NCI-H226 (cell line): Measurements from ENCODE around the gene ANLN.
"Not testable (repeated sequence)": the region's sequence is repeated elsewhere in the genome, so short reads cannot be mapped to it uniquely, and the experiment has no call there.

Experiments
- DNase-seq: peaks from one replicate; pipeline ENCODE4 v3.0.0-alpha.2; 2015

The ANLN gene

GRCh38 chr7:36415144-36415543, 25.5 kb downstream of the ANLN start:
- DNase-seq: no peak

- no peak for DNase-seq
These were observed 26.6 kb downstream of the ANLN start for GRCh38 chr7:36416251-36416650.

GRCh38 chr7:36420307-36420706, 30.6 kb downstream of the ANLN start:
- no peak for DNase-seq

- DNase-seq: no peak
These were observed 32.4 kb downstream of the ANLN start for GRCh38 chr7:36422072-36422471.

GRCh38 chr7:36423633-36424032, 34.0 kb downstream of the ANLN start:
- no peak for DNase-seq

GRCh38 chr7:36430186-36430585, 40.5 kb downstream of the ANLN start:
- DNase-seq: no peak

- no peak for DNase-seq
These were observed 41.2 kb downstream of the ANLN start for GRCh38 chr7:36430881-36431280.

GRCh38 chr7:36438211-36438610, 48.5 kb downstream of the ANLN start:
- no peak for DNase-seq

- no peak for DNase-seq
These were observed 50.0 kb downstream of the ANLN start for GRCh38 chr7:36439624-36440023.

GRCh38 chr7:36440880-36441279, 51.2 kb downstream of the ANLN start:
- no peak for DNase-seq

- no peak for DNase-seq
These were observed 51.8 kb downstream of the ANLN start for GRCh38 chr7:36441344-36442022.

- DNase-seq: peak; percentile 74
These were observed 59.2 kb downstream of the ANLN start for GRCh38 chr7:36448781-36449379.

GRCh38 chr7:36449685-36450084, 60.0 kb downstream of the ANLN start:
- no peak for DNase-seq

- DNase-seq: no peak
These were observed 64.1 kb downstream of the ANLN start for GRCh38 chr7:36453769-36454168.

- no peak for DNase-seq
These were observed 66.0 kb downstream of the ANLN start for GRCh38 chr7:36455646-36456045.

GRCh38 chr7:36456138-36456537, 66.5 kb downstream of the ANLN start:
- DNase-seq: no peak

- no peak for DNase-seq
These were observed 66.9 kb downstream of the ANLN start for GRCh38 chr7:36456548-36456947.

- DNase-seq: no peak
These were observed 69.7 kb downstream of the ANLN start for GRCh38 chr7:36459236-36459960.

GRCh38 chr7:36460811-36461429, 71.3 kb downstream of the ANLN start:
- DNase-seq: no peak

- DNase-seq: no peak
These were observed 73.0 kb downstream of the ANLN start for GRCh38 chr7:36462551-36463137.

GRCh38 chr7:36464271-36464670, 74.6 kb downstream of the ANLN start:
- DNase-seq: no peak

GRCh38 chr7:36466001-36466400, 76.3 kb downstream of the ANLN start:
- not testable (repeated sequence) for DNase-seq

- DNase-seq: peak; percentile 42
These were observed 78.9 kb downstream of the ANLN start for GRCh38 chr7:36468370-36469101.
